Fibroblast of mammary gland (primary cell): ENCODE measurements around the gene PKMYT1.
"Not testable (repeated sequence)": the region's sequence is repeated elsewhere in the genome, so short reads cannot be mapped to it uniquely, and the experiment has no call there.

Experiments
- DNase-seq: peaks from one replicate; pipeline ENCODE4 v3.0.0-alpha.2; 2010; ENCODE audit warnings: low read depth
- H3K4me3 ChIP-seq: 2 replicates; pipeline ENCODE4 v1.5.1; 2011; ENCODE audit warnings: low read depth, mild to moderate bottlenecking, low read length, moderate library complexity; ENCODE audit not compliant: control insufficient read depth
- CTCF ChIP-seq: conservative IDR thresholded peaks from 2 replicates; pipeline ENCODE4 v1.5.1; 2011; ENCODE audit warnings: low read depth, low read length, inconsistent platforms; ENCODE audit not compliant: control insufficient read depth, insufficient read depth

Gene PKMYT1

GRCh38 chr16:2933701-2934100 is 46.5 kb downstream of the PKMYT1 start:
- H3K4me3 ChIP-seq, result no peak overlapping the region
- TF ChIP-seq CTCF, result no peak
- DNase-seq, result no peak

- TF ChIP-seq CTCF, result no peak
- no peak for DNase-seq
- no peak overlapping the region for H3K4me3 ChIP-seq
These were observed 47.1 kb downstream of the PKMYT1 start for GRCh38 chr16:2933136-2933535.

GRCh38 chr16:2931231-2931914 is 48.9 kb downstream of the PKMYT1 start:
- H3K4me3 ChIP-seq, DNase-seq: not testable (repeated sequence)

- DNase-seq, result no peak
- TF ChIP-seq CTCF, result no peak
- H3K4me3 ChIP-seq, result no peak overlapping the region
These were observed 50.0 kb downstream of the PKMYT1 start for GRCh38 chr16:2930236-2930635.

GRCh38 chr16:2929693-2930092 is 50.6 kb downstream of the PKMYT1 start:
- TF ChIP-seq CTCF, result no peak
- H3K4me3 ChIP-seq, result no peak overlapping the region

GRCh38 chr16:2928796-2929195 is 51.5 kb downstream of the PKMYT1 start:
- H3K4me3 ChIP-seq, result no peak overlapping the region
- no peak for DNase-seq
- no peak for TF ChIP-seq CTCF

More at GRCh38 chr16:2929693-2930092, 50.6 kb downstream of the PKMYT1 start:
- DNase-seq, result no peak

GRCh38 chr16:2928151-2928550 is 52.1 kb downstream of the PKMYT1 start:
- H3K4me3 ChIP-seq, DNase-seq: not testable (repeated sequence)

- TF ChIP-seq CTCF, result peak; percentile 81
- H3K4me3 ChIP-seq, result peak overlapping the region; percentile 24
- peak; percentile 91 for DNase-seq
These were observed 53.1 kb downstream of the PKMYT1 start for GRCh38 chr16:2927010-2927646.
